PC-3 (cell line): ENCODE measurements around the gene CACNA2D2. TPM values are rescaled to one million over a fixed set of nuclear protein-coding genes. Genes with fewer than 3 reads are reported as not detected.

ENCODE experiments used
- ATAC-seq: fragments of 200-7000 bp; cut with Tn5 transposase; 2 replicates; pipeline ENCODE4 v1.9.1; 2020; ENCODE audit warnings: mild to moderate bottlenecking, moderate library complexity
- BruUV-seq: library from RNA; stranded (reverse); fragments of 400-500 nt; replicated peaks from 2 replicates; lab custom pipeline; 2021; lab: Mats Ljungman, UMichigan
- CTCF ChIA-PET: fragments of 300-600 bp; sonication (Branson Sonifier 250); formaldehyde crosslinking; loops from one replicate; lab custom pipeline; 2022; ENCODE audit warnings: antibody characterized with exemption; lab: Charles Lee
- POLR2A ChIA-PET: fragments of 300-600 bp; sonication (Branson Sonifier 250); formaldehyde crosslinking; loops from one replicate; lab custom pipeline; 2022; ENCODE audit warnings: antibody characterized with exemption; ENCODE audit not compliant: unreplicated experiment; lab: Charles Lee
- DNase-seq: peaks from one replicate; pipeline ENCODE4 v3.0.0-alpha.2; 2015
- H2AFZ ChIP-seq: fragments of 300-600 bp; sonication (generic); 2 replicates; pipeline ENCODE4 v1.6.0; 2016; ENCODE audit warnings: antibody characterized with exemption, low read length
- H3F3A ChIP-seq: fragments of 300-600 bp; sonication (generic); one replicate; pipeline ENCODE4 v1.6.0; 2017; ENCODE audit warnings: antibody characterized with exemption, low read length, control low read depth, mild to moderate bottlenecking; ENCODE audit not compliant: unreplicated experiment
- H3K27ac ChIP-seq: fragments of 300-600 bp; sonication (generic); 2 replicates; pipeline ENCODE4 v1.5.1; 2016; ENCODE audit warnings: mild to moderate bottlenecking, low read length
- H3K27me3 ChIP-seq: fragments of 300-600 bp; sonication (generic); 2 replicates; pipeline ENCODE4 v1.6.1; 2016; ENCODE audit warnings: low read length, mixed read lengths
- H3K36me3 ChIP-seq: fragments of 300-600 bp; sonication (generic); 2 replicates; pipeline ENCODE4 v1.6.1; 2016; ENCODE audit warnings: low read depth, mixed run types, low read length, mixed read lengths
- H3K4me1 ChIP-seq: fragments of 300-600 bp; sonication (generic); 2 replicates; pipeline ENCODE4 v1.5.1; 2016; ENCODE audit warnings: low read length; ENCODE audit not compliant: insufficient read depth
- H3K4me2 ChIP-seq: fragments of 300-600 bp; sonication (generic); 2 replicates; pipeline ENCODE4 v1.6.0; 2016; ENCODE audit warnings: low read length
- H3K4me3 ChIP-seq: fragments of 300-600 bp; sonication (generic); 2 replicates; pipeline ENCODE4 v1.5.1; 2016; ENCODE audit warnings: mild to moderate bottlenecking, low read length, mixed read lengths
- H3K79me2 ChIP-seq: fragments of 300-600 bp; sonication (generic); 2 replicates; pipeline ENCODE4 v1.6.1; 2017; ENCODE audit warnings: low read length, mixed read lengths
- H3K9ac ChIP-seq: fragments of 300-600 bp; sonication (generic); 2 replicates; pipeline ENCODE4 v1.6.0; 2016; ENCODE audit warnings: mild to moderate bottlenecking, low read length
- H3K9me2 ChIP-seq: fragments of 300-600 bp; sonication (generic); replicated peaks from 2 replicates; pipeline ENCODE4 v1.6.1; 2016; ENCODE audit warnings: mixed run types, low read length, mixed read lengths
- H3K9me3 ChIP-seq: fragments of 300-600 bp; sonication (generic); 2 replicates; pipeline ENCODE4 v1.6.1; 2016; ENCODE audit warnings: low read length, mixed read lengths
- H4K20me1 ChIP-seq: fragments of 300-600 bp; sonication (generic); 2 replicates; pipeline ENCODE4 v1.6.1; 2016; ENCODE audit warnings: low read length, mixed read lengths
- CTCF ChIP-seq: fragments of 300-600 bp; sonication (generic); conservative IDR thresholded peaks from 2 replicates; pipeline ENCODE4 v1.5.1; 2017; ENCODE audit warnings: antibody characterized with exemption, low read depth, mild to moderate bottlenecking, low read length
- EZH2 ChIP-seq: fragments of 300-600 bp; sonication (generic); IDR thresholded peaks from one replicate; pipeline ENCODE4 v1.6.1; 2017; ENCODE audit warnings: antibody characterized with exemption, mild to moderate bottlenecking, low read length; ENCODE audit not compliant: unreplicated experiment
- EZH2phosphoT487 ChIP-seq: fragments of 300-600 bp; sonication (generic); IDR thresholded peaks from 2 replicates; pipeline ENCODE4 v1.6.1; 2018; ENCODE audit warnings: mild to moderate bottlenecking, antibody characterized with exemption, low read length, borderline replicate concordance
- intact Hi-C: fragments of 100-400 bp; cut with micrococcal nuclease; formaldehyde crosslinking; loops from 2 replicates; pipeline ENCODE4 v1.9.0; 2023
- total RNA-seq: library from RNA; depleted of rRNA; stranded (reverse); fragments of >200 nt; gene quantifications from 2 replicates; pipeline ENCODE4 v1.2.3, GENCODE V29; 2014

Gene CACNA2D2
- total RNA-seq, 1 experiment from 2014 or later, result 0.44 TPM

- H4K20me1 ChIP-seq, result no peaks in the 10 kb centered on the region
- no peaks in the 10 kb centered on the region for H3K79me2 ChIP-seq
- peaks cover 4% of the 10 kb centered on the region; the same call in 1 of the 2 replicates for H3K27me3 ChIP-seq
- POLR2A ChIA-PET, result no interaction called here
- H3K27ac ChIP-seq, result no peak overlapping the region
- no peaks in the 10 kb centered on the region for H3F3A ChIP-seq
- H2AFZ ChIP-seq, result no peak overlapping the region
- DNase-seq (no peak), ATAC-seq (no peak)
- no TSS peak for BruUV-seq
- H3K9me2 ChIP-seq, result no peaks in the 10 kb centered on the region
- H3K9ac ChIP-seq, result no peak overlapping the region
- TF ChIP-seq EZH2, result no peak
- no peak for TF ChIP-seq EZH2phosphoT487
- TF ChIP-seq CTCF, result no peak
- H3K4me1 ChIP-seq, result no peaks in the 10 kb centered on the region
- intact Hi-C loops, result no loop called here
- no peak overlapping the region for H3K4me3 ChIP-seq
- no peaks in the 10 kb centered on the region for H3K36me3 ChIP-seq
- CTCF ChIA-PET, result no interaction called here
- H3K4me2 ChIP-seq, result no peak overlapping the region
- no peaks in the 10 kb centered on the region for H3K9me3 ChIP-seq
These were observed 7.6 kb downstream of the CACNA2D2 start for GRCh38 chr3:50495609-50496423.

GRCh38 chr3:50494126-50494525 is 9.3 kb downstream of the CACNA2D2 start:
- CTCF ChIA-PET, result interaction anchor here (0.7 kb wide), 1 partner anchor 45 kb away, joined by 3 read pairs; no protein-coding TSS in a partner anchor
- no TSS peak for BruUV-seq
- Histone ChIP-seq H3K4me3 (no peak overlapping the region), H3K9me2 (no peaks in the 10 kb centered on the region), H3K9me3 (no peaks in the 10 kb centered on the region), H3K36me3 (no peaks in the 10 kb centered on the region), H3K9ac (no peak overlapping the region), H3F3A (no peaks in the 10 kb centered on the region), H3K4me1 (no peaks in the 10 kb centered on the region), H3K79me2 (no peaks in the 10 kb centered on the region), H4K20me1 (no peaks in the 10 kb centered on the region), H3K4me2 (no peak overlapping the region), H3K27me3 (no peaks in the 10 kb centered on the region; the same call in 1 of the 2 replicates), H2AFZ (no peak overlapping the region), H3K27ac (no peak overlapping the region)
- POLR2A ChIA-PET, result no interaction called here
- intact Hi-C loops, result no loop called here
- no peak for TF ChIP-seq EZH2
- TF ChIP-seq CTCF, result no peak
- TF ChIP-seq EZH2phosphoT487, result no peak
- ATAC-seq, result no peak
- no peak for DNase-seq

- H3K9me3 ChIP-seq, result no peaks in the 10 kb centered on the region
- no peak overlapping the region for H3K27ac ChIP-seq
- POLR2A ChIA-PET, result no interaction called here
- H3K27me3 ChIP-seq, result no peaks in the 10 kb centered on the region
- intact Hi-C loops, result no loop called here
- H3K9me2 ChIP-seq, result no peaks in the 10 kb centered on the region
- no peak for ATAC-seq
- H3K4me2 ChIP-seq, result no peak overlapping the region
- H3K36me3 ChIP-seq, result no peaks in the 10 kb centered on the region
- no peak overlapping the region for H2AFZ ChIP-seq
- no peak for TF ChIP-seq CTCF
- TF ChIP-seq EZH2phosphoT487, result no peak
- no peak for TF ChIP-seq EZH2
- no peaks in the 10 kb centered on the region for H3K4me1 ChIP-seq
- no peak overlapping the region for H3K4me3 ChIP-seq
- no TSS peak for BruUV-seq
- no peaks in the 10 kb centered on the region for H3F3A ChIP-seq
- H4K20me1 ChIP-seq, result no peaks in the 10 kb centered on the region
- no peak overlapping the region for H3K9ac ChIP-seq
- no peak for DNase-seq
- H3K79me2 ChIP-seq, result no peaks in the 10 kb centered on the region
- CTCF ChIA-PET, result interaction anchor here (0.7 kb wide), 1 partner anchor 45 kb away, joined by 3 read pairs; no protein-coding TSS in a partner anchor
These were observed 9.8 kb downstream of the CACNA2D2 start for GRCh38 chr3:50493623-50494022.
